ENCODE measurements around the gene PRDX5. TPM values are rescaled to one million over a fixed set of nuclear protein-coding genes. Genes with fewer than 3 reads are reported as not detected.
A peak's percentile ranks its signal among the peaks of the same experiment; 100 is the strongest.

Gene PRDX5
- total RNA-seq, 1 experiment from 2014 or later: 306 TPM

- Histone ChIP-seq H3K9me3 (no peaks in the 10 kb centered on the region), H3K36me3 (ENCODE audit: control insufficient read depth, insufficient read depth, low read length) (peaks cover 1% of the 10 kb centered on the region), H3K4me1 (peaks cover 9% of the 10 kb centered on the region), H3K27me3 (replicated peaks; ENCODE audit: control insufficient read depth, insufficient read depth, low read length) (no peaks in the 10 kb centered on the region), H3K4me3 (ENCODE audit: low read depth, low read length) (no peak overlapping the region)
- Mint-ChIP-seq H3K27me3 (ENCODE audit: insufficient read depth, unreplicated experiment) (no peaks in the 10 kb centered on the region), H3K36me3 (ENCODE audit: insufficient read depth, unreplicated experiment) (peaks cover 28% of the 10 kb centered on the region), H3K4me3 (ENCODE audit: unreplicated experiment) (no peak overlapping the region), H3K4me1 (ENCODE audit: low read depth, unreplicated experiment) (peaks cover 11% of the 10 kb centered on the region), H3K9me3 (ENCODE audit: unreplicated experiment) (no peaks in the 10 kb centered on the region), H3K27ac (ENCODE audit: unreplicated experiment) (peak overlapping the region; percentile 30)
- no peak for TF ChIP-seq CTCF (IDR thresholded peaks at IDR 0.05; ENCODE audit: insufficient read depth in 1 of 2, low read depth in 1 of 2, low read length in 1 of 2, severe bottlenecking in 1 of 2, unreplicated experiment in 1 of 2)
- no peak for DNase-seq
- BruUV-seq (replicated peaks): no TSS peak
- ChIA-PET POLR2A (interaction anchor here (0.6 to 0.7 kb wide), 2 partner anchors 17 to 21 kb away, joined by 9 to 14 read pairs; no protein-coding TSS in a partner anchor), CTCF (interaction anchor here (0.6 kb wide), 2 partner anchors 30 to 53 kb away, joined by 3 read pairs; no protein-coding TSS in a partner anchor)
- intact Hi-C loops (cut with micrococcal nuclease; ENCODE audit: unreplicated experiment): no loop called here
Observed at GRCh38 chr11:64324692-64325469, 7.0 kb downstream of the PRDX5 start.

DNA sequence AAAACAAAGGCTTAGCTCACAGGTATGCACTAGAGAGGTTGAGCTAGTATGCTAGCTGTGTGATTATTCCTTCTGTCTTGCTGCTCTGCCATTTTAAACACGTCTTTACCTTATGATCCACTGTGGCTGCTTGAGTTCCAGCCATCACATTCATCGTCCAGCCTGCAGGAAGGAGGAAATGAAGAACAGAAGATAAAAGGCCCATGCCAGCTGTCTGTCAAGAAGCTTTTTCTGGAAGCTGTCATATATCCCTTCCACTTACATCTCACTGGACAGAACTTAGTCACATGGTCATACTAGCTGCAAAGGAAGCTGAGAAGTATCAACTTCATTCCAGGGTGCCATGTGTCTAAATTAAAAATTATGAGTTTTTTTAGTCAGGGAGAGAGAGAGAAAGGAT is 9.5 kb downstream of the PRDX5 start:
- Mint-ChIP-seq H3K9me3 (ENCODE audit: unreplicated experiment) (no peaks in the 10 kb centered on the region), H3K27me3 (ENCODE audit: insufficient read depth, unreplicated experiment) (no peaks in the 10 kb centered on the region), H3K4me3 (ENCODE audit: unreplicated experiment) (no peak overlapping the region), H3K27ac (ENCODE audit: unreplicated experiment) (no peak overlapping the region), H3K36me3 (ENCODE audit: insufficient read depth, unreplicated experiment) (peaks cover 11% of the 10 kb centered on the region), H3K4me1 (ENCODE audit: low read depth, unreplicated experiment) (no peaks in the 10 kb centered on the region)
- no peaks in the 10 kb centered on the region for H3K36me3 ChIP-seq (ENCODE audit: control insufficient read depth, insufficient read depth, low read length)
- intact Hi-C loops (cut with micrococcal nuclease; ENCODE audit: unreplicated experiment): no loop called here
- ChIA-PET CTCF (interaction anchor here (1.1 kb wide), 1 partner anchor 10 kb away, joined by 3 read pairs; the partner anchor contains the start of gene PRDX5), POLR2A (no interaction called here)
- BruUV-seq (replicated peaks): no TSS peak
- no peak for DNase-seq
- TF ChIP-seq CTCF (IDR thresholded peaks at IDR 0.05; ENCODE audit: insufficient read depth in 1 of 2, low read depth in 1 of 2, low read length in 1 of 2, severe bottlenecking in 1 of 2, unreplicated experiment in 1 of 2): no peak
- no peaks in the 10 kb centered on the region for H3K9me3 ChIP-seq
- H3K4me1 ChIP-seq: peaks cover 7% of the 10 kb centered on the region
- H3K27me3 ChIP-seq (replicated peaks; ENCODE audit: control insufficient read depth, insufficient read depth, low read length): no peaks in the 10 kb centered on the region
- H3K4me3 ChIP-seq (ENCODE audit: low read depth, low read length): no peak overlapping the region

- H3K36me3 ChIP-seq (ENCODE audit: control insufficient read depth, insufficient read depth, low read length): no peaks in the 10 kb centered on the region
- H3K9me3 Mint-ChIP-seq (ENCODE audit: unreplicated experiment): no peaks in the 10 kb centered on the region
- CTCF ChIA-PET: interaction anchor here (0.6 kb wide), 1 partner anchor 10 kb away, joined by 3 read pairs; the partner anchor contains the start of genes PRDX5 and TRMT112
- no peak for DNase-seq
- no peaks in the 10 kb centered on the region for H3K4me1 Mint-ChIP-seq (ENCODE audit: low read depth, unreplicated experiment)
- no peak overlapping the region for H3K4me3 ChIP-seq (ENCODE audit: low read depth, low read length)
- intact Hi-C loops (cut with micrococcal nuclease; ENCODE audit: unreplicated experiment): no loop called here
- peaks cover under 1% of the 10 kb centered on the region for H3K4me1 ChIP-seq
- no peak overlapping the region for H3K4me3 Mint-ChIP-seq (ENCODE audit: unreplicated experiment)
- POLR2A ChIA-PET: no interaction called here
- peaks cover 9% of the 10 kb centered on the region for H3K36me3 Mint-ChIP-seq (ENCODE audit: insufficient read depth, unreplicated experiment)
- no peaks in the 10 kb centered on the region for H3K9me3 ChIP-seq
- no peaks in the 10 kb centered on the region for H3K27me3 ChIP-seq (replicated peaks; ENCODE audit: control insufficient read depth, insufficient read depth, low read length)
- no peak for TF ChIP-seq CTCF (IDR thresholded peaks at IDR 0.05; ENCODE audit: insufficient read depth in 1 of 2, low read depth in 1 of 2, low read length in 1 of 2, severe bottlenecking in 1 of 2, unreplicated experiment in 1 of 2)
- no peak overlapping the region for H3K27ac Mint-ChIP-seq (ENCODE audit: unreplicated experiment)
- no peaks in the 10 kb centered on the region for H3K27me3 Mint-ChIP-seq (ENCODE audit: insufficient read depth, unreplicated experiment)
- BruUV-seq (replicated peaks): no TSS peak
Observed at GRCh38 chr11:64327993-64328392, 10.1 kb downstream of the PRDX5 start.
